ENCODE results near the gene ATP2A3.
A peak's percentile ranks its signal among the peaks of the same experiment; 100 is the strongest.

Gene ATP2A3

GRCh38 chr17:3964203-3965117 is at the start of gene ATP2A3:
ATP2A3 (minus strand) TSS chr17:3964437; CDS start chr17:3964291, 146 bp downstream.
- Mint-ChIP-seq H3K36me3 (ENCODE audit: low read depth) (no peaks in the 10 kb centered on the region), H3K4me1 (ENCODE audit: low read depth) (peaks cover 65% of the 10 kb centered on the region), H3K4me3 (peak within 1 kb of the TSS; percentile 88), H3K27ac (peak within 1 kb of the TSS; percentile 83), H3K27me3 (no peaks in the 10 kb centered on the region), H3K9me3 (no peaks in the 10 kb centered on the region)

DNA sequence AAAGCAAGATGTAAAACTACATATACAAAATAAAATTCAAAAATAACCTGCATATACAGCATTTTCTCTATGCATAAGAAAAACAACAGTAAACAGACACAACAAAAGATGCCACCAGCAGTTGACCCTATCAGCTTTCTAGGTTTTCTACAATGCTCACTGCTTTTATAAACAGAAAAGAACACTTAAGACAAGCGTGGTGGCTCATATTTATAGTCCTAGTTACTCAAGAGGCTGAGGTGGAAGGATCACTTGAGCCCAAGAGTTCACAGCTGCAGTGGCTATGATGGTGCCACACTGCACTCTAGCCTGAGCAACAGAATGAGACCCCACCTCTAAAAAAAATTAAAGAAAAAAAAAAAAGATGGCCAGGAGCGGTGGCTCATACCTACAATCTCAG is 46.5 kb upstream of the ATP2A3 start:
- H3K9me3 Mint-ChIP-seq, result no peaks in the 10 kb centered on the region
- no peak overlapping the region for H3K27ac Mint-ChIP-seq
- H3K4me3 Mint-ChIP-seq, result no peak overlapping the region
- H3K4me1 Mint-ChIP-seq (ENCODE audit: low read depth), result no peaks in the 10 kb centered on the region
- H3K36me3 Mint-ChIP-seq (ENCODE audit: low read depth), result peaks cover 58% of the 10 kb centered on the region
- H3K27me3 Mint-ChIP-seq, result no peaks in the 10 kb centered on the region

GRCh38 chr17:4009186-4009785 is 45.0 kb upstream of the ATP2A3 start:
- no peaks in the 10 kb centered on the region for H3K9me3 Mint-ChIP-seq
- peaks cover 6% of the 10 kb centered on the region for H3K4me1 Mint-ChIP-seq (ENCODE audit: low read depth)
- no peaks in the 10 kb centered on the region for H3K27me3 Mint-ChIP-seq
- H3K36me3 Mint-ChIP-seq (ENCODE audit: low read depth), result peaks cover 44% of the 10 kb centered on the region
- no peak overlapping the region for H3K4me3 Mint-ChIP-seq
- no peak overlapping the region for H3K27ac Mint-ChIP-seq

DNA sequence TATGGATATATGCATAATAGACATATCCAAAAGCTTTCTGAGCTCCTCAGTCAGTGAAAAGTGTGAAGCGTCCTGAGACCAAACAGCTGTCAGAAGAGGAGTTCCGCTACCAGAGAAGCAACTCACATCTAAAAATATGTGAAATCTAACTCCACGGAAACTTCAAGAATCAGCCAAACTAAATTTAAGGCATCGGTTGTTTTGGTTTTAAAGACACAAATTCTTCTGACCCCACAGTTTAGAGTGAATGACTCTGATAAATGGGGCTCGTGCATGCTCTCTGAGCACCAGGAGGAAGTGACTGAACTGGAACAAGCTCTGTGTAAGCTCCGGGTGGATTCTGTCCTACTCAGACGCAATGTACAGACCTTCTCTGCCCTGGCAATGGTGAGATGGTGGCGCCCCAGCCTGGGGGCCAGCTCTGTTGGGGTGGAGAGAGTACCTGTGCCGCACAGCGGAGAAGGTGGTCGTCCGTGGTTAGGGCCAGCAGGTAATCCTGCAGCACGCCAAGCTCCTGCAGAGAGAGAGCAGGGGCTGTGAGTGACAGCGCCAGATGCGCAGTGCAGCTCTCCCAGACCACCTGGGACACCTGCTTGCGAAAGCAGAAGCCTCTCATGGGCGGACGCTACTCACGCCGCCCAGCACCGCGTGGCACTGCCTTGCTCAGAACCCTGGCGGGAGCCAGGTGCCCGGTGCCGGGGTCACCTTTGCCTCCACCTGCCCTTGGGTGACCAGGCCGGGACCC is 44.4 kb upstream of the ATP2A3 start:
- H3K27ac Mint-ChIP-seq, result no peak overlapping the region
- no peaks in the 10 kb centered on the region for H3K27me3 Mint-ChIP-seq
- no peak overlapping the region for H3K4me3 Mint-ChIP-seq
- peaks cover 6% of the 10 kb centered on the region for H3K4me1 Mint-ChIP-seq (ENCODE audit: low read depth)
- H3K9me3 Mint-ChIP-seq, result no peaks in the 10 kb centered on the region
- peaks cover 37% of the 10 kb centered on the region for H3K36me3 Mint-ChIP-seq (ENCODE audit: low read depth)

- H3K4me3 Mint-ChIP-seq, result no peak overlapping the region
- H3K4me1 Mint-ChIP-seq (ENCODE audit: low read depth), result peaks cover 6% of the 10 kb centered on the region
- no peaks in the 10 kb centered on the region for H3K9me3 Mint-ChIP-seq
- peaks cover 32% of the 10 kb centered on the region for H3K36me3 Mint-ChIP-seq (ENCODE audit: low read depth)
- H3K27me3 Mint-ChIP-seq, result no peaks in the 10 kb centered on the region
- H3K27ac Mint-ChIP-seq, result no peak overlapping the region
These were observed 43.8 kb upstream of the ATP2A3 start for GRCh38 chr17:4008082-4008435.

GRCh38 chr17:4007346-4008081 is 43.3 kb upstream of the ATP2A3 start:
- H3K9me3 Mint-ChIP-seq, result no peaks in the 10 kb centered on the region
- no peak overlapping the region for H3K27ac Mint-ChIP-seq
- H3K27me3 Mint-ChIP-seq, result no peaks in the 10 kb centered on the region
- peaks cover 29% of the 10 kb centered on the region for H3K36me3 Mint-ChIP-seq (ENCODE audit: low read depth)
- no peak overlapping the region for H3K4me3 Mint-ChIP-seq
- peaks cover 6% of the 10 kb centered on the region for H3K4me1 Mint-ChIP-seq (ENCODE audit: low read depth)

GRCh38 chr17:4006745-4007211 is 42.5 kb upstream of the ATP2A3 start:
- peaks cover 24% of the 10 kb centered on the region for H3K36me3 Mint-ChIP-seq (ENCODE audit: low read depth)
- H3K27ac Mint-ChIP-seq, result no peak overlapping the region
- H3K4me3 Mint-ChIP-seq, result no peak overlapping the region
- peaks cover 6% of the 10 kb centered on the region for H3K4me1 Mint-ChIP-seq (ENCODE audit: low read depth)
- no peaks in the 10 kb centered on the region for H3K9me3 Mint-ChIP-seq
- no peaks in the 10 kb centered on the region for H3K27me3 Mint-ChIP-seq

- Mint-ChIP-seq H3K27me3 (no peaks in the 10 kb centered on the region), H3K4me3 (no peak overlapping the region), H3K27ac (no peak overlapping the region), H3K4me1 (ENCODE audit: low read depth) (peaks cover 6% of the 10 kb centered on the region), H3K9me3 (no peaks in the 10 kb centered on the region), H3K36me3 (ENCODE audit: low read depth) (peaks cover 24% of the 10 kb centered on the region)
These were observed 41.9 kb upstream of the ATP2A3 start for GRCh38 chr17:4006165-4006589.

GRCh38 chr17:4005296-4006164 is 41.3 kb upstream of the ATP2A3 start:
- Mint-ChIP-seq H3K4me1 (ENCODE audit: low read depth) (peaks cover 6% of the 10 kb centered on the region), H3K27ac (no peak overlapping the region), H3K4me3 (no peak overlapping the region), H3K27me3 (no peaks in the 10 kb centered on the region), H3K9me3 (no peaks in the 10 kb centered on the region), H3K36me3 (ENCODE audit: low read depth) (peaks cover 24% of the 10 kb centered on the region)

DNA sequence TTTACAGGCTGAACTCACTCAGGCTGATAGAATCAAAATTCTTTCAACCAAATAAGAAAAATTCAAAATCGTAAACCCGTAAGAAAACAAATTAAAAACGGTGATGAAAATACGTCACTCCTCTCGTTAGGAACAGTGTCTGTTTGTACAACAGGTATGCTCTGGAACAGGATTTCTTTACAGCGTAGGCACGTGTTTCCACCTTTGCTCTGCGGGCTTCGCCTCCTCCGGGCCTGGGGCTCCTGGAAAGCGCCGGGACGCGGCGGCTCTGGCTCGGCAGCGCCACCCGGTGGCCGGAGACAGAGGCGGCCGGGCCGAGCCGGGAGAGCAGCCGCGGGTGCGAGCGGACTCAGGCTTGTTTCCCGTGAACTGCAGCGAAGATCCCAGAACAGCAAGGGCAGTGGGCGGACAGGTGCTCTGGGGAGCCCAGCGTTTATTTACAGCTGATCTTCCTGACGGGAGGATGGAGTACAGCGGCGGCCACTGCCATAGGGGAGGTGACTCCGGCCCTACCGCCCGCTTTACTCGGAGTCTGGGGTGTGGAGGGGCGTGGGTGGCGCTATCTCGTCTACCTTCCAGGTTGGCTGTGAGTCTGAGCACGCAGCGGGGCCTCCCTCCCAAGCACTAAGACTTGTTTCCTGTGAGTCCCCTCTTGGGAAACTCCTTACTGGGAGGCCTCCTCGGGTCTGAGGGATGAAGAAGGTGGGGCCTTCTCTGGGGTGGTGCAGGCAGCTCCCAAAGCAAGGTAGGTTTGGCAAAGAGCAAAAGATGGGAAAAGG is 40.5 kb upstream of the ATP2A3 start:
- H3K27ac Mint-ChIP-seq, result no peak overlapping the region
- H3K4me1 Mint-ChIP-seq (ENCODE audit: low read depth), result peaks cover 6% of the 10 kb centered on the region
- no peaks in the 10 kb centered on the region for H3K27me3 Mint-ChIP-seq

GRCh38 chr17:4003501-4004421 is 39.5 kb upstream of the ATP2A3 start:
- Mint-ChIP-seq H3K9me3 (no peaks in the 10 kb centered on the region), H3K27me3 (no peaks in the 10 kb centered on the region), H3K36me3 (ENCODE audit: low read depth) (peaks cover 20% of the 10 kb centered on the region), H3K4me3 (no peak overlapping the region), H3K27ac (no peak overlapping the region), H3K4me1 (ENCODE audit: low read depth) (peaks cover 6% of the 10 kb centered on the region)

More for the DNA sequence above, 40.5 kb upstream of the ATP2A3 start:
- peaks cover 22% of the 10 kb centered on the region for H3K36me3 Mint-ChIP-seq (ENCODE audit: low read depth)
- H3K4me3 Mint-ChIP-seq, result no peak overlapping the region
- H3K9me3 Mint-ChIP-seq, result no peaks in the 10 kb centered on the region

DNA sequence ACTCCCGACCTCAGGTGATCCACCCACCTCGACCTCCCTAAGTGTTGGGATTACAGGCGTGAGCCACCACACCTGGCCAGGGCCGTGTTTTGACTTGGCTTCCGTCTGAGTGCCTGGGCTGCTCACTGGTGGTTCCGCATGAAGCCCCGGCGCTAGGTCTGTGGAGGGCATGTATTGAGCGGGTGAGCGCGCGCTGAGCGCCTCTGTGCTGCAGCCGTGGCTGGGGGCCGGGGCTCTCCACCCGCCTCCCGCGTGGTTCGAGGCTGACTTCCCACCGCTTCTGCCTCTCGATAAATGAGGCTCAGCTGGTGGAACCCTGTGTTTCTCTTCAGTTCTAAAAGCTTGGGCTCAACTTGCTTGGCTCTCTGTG is 38.9 kb upstream of the ATP2A3 start:
- no peak overlapping the region for H3K27ac Mint-ChIP-seq

More for the DNA sequence above, 38.9 kb upstream of the ATP2A3 start:
- H3K4me3 Mint-ChIP-seq, result no peak overlapping the region
- no peaks in the 10 kb centered on the region for H3K27me3 Mint-ChIP-seq
- H3K36me3 Mint-ChIP-seq (ENCODE audit: low read depth), result peaks cover 15% of the 10 kb centered on the region
- H3K9me3 Mint-ChIP-seq, result no peaks in the 10 kb centered on the region
- peaks cover 6% of the 10 kb centered on the region for H3K4me1 Mint-ChIP-seq (ENCODE audit: low read depth)

All from stimulated activated naive CD8-positive, alpha-beta T cell treated with anti-CD3 and anti-CD28 coated beads, Interleukin-15, Interleukin-2, amounts not matched to agents 100 ng/mL and 50 ng/mL, for 24 hours (primary cell).